ENCODE measurements around the gene IRF7.
A peak's percentile ranks its signal among the peaks of the same experiment; 100 is the strongest.
"Not testable (repeated sequence)": the region's sequence is repeated elsewhere in the genome, so short reads cannot be mapped to it uniquely, and the experiment has no call there.

Gene IRF7

DNA sequence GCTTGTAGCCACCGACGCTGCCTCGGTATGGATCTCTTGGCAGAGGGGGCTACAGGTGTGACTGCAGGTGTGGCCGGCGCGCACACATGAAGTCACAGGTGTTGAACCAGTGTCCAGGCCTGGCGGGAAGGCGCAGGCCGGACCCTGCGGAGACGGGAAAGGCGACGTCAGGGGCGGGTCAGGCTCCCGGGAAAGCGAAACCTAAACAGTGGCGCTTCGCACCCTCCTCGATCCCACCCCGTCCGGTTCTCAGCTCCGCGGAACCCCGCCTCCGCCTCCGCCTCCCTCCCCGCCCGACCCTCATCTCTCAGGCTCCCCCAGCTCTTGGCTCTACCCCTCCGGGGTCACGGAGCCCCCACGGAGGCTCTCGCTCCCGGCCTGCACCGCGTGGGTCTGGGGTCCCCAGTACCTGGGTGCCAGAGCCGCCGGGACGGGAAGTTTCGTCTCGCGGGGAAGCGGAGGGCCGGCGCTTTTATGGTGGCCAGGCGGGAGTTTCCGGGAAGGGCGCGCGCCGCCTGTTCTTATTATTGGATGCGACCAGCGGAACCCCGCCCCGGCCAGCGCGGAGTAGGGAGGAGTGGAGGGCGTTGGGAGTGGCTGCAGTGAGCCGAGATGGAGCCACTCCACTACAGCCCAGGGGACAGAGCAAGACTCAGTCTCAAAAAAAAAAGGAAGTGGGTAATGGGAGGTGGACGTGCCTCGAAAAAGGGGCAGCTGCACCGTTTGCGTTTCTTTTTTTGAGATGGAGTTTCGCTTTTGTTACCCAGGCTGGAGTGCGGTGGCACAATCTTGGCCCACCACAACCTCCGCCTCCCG lies at the start of gene IRF7:
TSS of gene IRF7 (minus strand) at position 447 of the 816 bp plus-strand sequence. CDS start 586 bp downstream, outside the sequence.
- DNase-seq = peak; percentile 79 to 81

DNA sequence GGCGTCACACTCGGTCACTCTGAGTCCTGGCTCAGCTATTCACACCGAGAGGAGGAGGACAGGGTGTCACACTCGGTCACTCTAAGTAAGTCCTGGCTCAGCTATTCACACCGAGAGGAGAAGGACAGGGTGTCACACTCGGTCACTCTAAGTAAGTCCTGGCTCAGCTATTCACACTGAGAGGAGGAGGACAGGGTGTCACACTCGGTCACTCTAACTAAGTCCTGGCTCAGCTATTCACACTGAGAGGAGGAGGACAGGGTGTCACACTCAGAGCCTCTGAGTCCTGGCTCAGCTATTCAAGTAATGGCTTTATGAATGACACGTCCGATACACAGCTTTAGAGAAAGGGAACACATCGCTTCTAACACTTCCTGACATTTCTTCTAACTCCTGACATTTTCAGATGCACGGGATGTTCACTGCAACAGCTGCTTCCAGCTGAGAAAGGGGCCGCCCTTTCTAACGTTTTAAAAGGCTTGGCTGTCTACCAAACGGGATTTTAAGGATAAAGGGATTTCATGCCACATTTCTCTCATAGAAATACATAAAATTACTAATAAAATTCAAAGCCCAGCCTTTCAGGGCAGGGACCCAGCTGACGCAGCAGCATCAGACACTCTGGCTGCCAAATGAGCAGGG lies 49.4 kb upstream of the IRF7 start:
- no peak for DNase-seq

DNA sequence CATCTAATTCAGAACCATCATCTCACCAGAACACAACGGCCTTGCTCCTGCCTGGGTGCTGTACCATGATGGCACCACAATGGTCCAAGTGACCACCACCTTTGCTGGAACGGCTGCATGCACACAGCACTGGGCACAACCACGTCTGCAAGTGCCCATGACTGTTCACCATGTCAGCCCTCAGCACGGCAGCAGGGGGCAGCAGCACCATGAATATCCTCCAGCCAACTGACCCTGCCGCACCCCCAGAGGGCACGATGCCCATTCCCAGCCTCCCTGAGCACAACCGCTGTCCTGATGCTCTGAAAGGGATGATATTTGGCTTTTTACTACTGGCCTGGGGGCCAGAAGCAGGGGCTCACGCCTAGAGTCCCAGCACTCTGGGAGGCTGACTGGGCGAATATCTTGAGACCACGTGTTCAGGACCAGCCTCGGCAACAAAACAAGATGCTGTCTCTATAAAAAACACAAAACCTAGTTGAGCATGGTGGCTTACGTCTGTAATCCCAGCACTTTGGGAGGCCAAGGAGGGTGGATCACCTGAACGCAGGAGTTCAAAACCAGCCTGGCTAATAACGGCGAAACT lies 47.0 kb upstream of the IRF7 start:
- DNase-seq = peak; percentile 13 to 36

DNA sequence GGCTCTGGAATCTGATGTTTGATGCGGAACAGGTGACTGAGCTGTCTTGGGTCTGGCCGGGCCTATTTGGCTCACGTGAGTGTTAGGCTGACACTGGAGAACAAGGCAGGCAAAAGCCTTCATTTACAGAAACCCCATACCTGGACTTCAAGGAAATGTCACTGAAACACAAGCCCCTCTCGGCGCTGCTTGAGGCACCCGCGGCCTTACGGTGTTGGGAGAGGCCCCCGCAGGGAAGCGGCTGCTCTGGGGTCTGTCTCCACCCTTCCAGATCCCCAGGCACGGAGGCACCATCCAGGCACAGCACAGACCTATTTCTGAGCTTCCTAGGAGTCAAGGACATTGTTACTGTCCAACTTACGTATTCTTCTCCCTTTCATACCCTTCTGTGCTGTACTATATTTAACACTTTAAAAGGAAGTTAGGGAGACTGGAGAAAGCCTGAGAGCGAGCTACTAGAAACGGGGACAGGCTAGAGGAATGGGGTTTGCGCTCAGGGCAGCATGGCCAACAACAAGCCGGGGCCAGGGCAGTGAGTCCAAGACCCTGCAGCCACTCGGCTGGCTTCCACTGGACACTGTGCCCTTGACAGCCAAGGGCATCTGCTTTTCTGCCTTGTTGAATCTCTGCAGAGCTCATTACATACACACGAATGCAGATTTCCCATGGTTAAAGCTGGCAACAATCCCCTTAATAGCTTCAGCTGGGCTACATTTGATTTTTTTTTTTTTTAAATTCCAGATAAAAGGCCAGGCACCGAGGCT lies 45.1 kb upstream of the IRF7 start:
- DNase-seq = no peak

DNA sequence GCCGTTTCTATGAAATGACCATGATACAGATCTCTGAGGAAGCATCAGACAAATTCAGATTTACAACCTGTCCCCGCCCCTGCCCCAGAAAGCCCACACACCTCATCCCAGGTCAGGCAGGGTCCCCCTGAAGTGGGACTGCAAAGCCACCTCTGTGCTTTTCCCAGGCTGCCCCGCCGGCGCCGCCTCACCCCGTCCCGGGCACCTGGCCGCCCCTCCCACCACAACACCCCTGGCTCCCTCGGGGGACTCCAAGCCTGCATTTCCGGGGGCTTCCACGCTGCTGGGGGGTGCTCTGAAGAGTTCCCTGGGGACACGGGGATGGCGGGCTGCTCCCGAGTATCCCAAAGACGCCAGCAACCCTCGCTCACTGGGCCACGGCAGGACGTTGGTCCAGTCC lies 44.5 kb upstream of the IRF7 start:
- no peak for DNase-seq

DNA sequence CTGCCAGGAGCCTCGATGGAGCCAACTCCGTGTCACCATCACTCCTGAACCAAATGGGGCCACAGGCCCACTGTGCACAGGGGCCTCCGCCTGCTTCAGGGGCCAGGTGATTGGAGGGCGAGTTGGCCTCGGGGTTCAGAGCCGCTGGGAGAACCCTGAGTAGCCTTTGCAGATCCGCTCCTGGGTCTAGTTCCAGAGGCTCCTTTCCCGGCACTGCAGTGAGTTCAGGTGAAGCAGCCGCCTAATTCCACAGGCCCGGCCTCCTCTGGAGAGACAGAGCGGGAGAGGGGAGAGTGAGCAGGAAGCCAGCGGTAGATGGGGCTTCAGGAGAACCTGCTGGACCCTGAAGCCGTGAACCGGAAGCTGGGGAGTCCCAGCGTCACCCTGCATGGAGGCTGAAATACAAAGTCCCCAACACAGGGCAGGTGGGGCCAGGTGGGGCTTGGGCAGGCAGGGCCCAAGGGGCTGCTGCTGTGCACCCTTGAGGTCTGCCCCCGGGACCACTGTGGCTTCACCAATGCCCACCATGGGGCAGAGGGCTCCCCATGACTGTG lies 43.9 kb upstream of the IRF7 start:
- no peak for DNase-seq

DNA sequence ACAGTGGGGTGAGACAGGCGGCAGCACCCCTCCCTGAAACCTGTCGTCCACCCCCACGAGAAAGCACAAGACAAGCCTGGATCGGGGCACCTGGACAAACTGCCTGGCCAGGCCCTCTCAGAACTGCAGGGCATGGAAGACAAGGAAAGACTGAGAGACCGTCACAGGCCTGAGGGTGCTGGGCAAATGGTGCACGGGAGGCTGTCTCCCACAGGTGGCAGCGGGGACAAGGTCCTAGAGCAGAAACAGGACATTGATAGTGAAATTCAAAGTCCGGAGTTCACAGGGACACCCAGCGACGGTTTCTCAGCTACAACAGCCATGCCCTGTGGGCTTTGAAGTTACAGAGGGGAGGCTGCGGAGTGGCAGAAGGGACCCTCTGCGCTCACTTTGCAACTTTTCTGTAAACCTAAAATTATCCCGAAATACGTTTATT lies 42.0 kb upstream of the IRF7 start:
- DNase-seq = no peak

DNA sequence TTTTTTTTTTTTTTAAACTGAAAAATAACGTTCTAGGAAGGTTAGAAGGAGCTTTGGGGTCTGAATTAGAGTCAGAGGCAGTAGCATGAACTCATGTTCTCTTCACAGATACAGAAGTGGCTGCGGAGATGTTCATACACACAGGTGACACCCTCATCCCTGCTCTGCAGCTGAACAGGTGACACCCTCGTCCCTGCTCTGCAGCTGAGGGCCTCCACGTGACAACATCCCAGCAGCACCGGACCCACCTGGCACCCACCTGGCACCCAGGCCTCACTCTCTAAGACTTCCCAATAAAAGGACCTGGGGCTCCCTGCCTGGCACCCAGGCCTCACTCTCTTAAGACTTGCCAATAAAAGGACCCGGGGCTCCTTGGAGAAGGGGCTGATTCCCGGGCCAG lies 41.1 kb upstream of the IRF7 start:
- DNase-seq = no peak

DNA sequence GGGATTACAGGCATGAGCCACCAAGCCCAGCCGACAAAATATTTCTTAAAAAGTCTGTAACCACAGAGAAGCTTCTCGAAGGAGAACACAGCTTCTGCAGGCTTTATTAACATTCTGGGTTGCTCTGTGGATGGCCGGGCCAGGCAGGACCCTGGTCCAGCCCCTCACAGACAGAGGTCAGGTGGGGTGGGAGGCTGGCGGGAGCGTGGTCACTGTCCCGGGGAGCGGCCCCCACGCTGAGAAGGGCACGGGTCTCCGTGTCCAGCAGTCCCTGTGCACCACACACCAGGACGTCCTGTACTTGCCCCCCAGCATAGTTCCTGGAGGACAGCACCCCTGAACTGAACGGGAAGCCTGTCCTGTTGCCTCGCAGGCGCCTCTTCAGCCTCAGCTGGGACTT lies 40.7 kb upstream of the IRF7 start:
- DNase-seq = no peak

DNA sequence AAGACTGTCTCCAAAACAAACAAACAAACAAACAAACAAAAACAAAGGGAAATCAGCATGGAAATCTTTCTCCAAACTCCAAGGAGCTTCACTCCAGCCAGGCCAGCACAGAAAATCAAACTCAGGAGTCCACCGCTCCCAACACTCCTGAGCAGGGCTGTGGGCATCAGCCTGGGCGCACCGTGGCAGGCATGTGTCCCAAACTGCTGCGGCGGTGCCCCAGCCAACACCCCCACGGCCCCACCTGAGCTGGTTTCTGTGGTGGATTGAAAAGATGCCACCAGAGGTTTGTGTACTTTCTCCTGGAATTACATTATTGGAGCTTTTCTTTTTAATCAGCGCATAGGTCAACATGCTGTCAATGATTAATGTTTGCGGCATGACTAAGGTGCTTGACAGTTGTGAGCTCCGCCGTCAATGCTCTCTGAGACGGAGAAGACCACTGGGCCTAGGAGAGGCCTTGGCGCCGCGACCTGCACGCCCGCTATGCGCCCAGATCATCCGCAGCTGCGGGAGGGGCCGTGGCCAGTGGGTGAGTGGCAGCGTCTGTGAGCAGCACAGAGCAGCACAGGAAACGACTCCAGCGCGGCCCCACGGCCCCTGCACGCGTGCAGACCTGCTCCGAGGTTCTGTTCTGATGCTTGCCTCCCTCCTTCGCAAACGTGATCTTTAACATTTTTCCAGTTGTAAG lies 39.4 kb upstream of the IRF7 start:
- no peak for DNase-seq

DNA sequence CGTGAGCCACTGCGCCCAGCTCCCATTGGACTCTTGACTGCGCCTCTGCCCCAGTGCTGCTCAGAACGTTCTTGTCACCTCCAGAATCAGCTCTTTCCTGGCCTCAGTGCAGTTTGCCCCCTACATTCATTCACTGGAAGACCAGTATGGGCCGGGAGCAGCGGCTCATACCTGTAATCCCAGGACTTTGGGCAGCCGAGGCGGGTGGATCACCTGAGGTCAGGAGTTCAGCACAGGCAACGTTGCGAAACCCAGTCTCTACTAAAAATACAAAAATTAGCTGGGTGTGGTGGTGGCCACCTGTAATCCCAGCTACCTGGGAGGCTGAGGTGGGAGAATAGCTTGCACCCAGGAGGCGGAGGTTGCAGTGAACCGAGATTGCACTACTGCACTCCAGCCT lies 38.7 kb upstream of the IRF7 start:
- not testable (repeated sequence) for DNase-seq

DNA sequence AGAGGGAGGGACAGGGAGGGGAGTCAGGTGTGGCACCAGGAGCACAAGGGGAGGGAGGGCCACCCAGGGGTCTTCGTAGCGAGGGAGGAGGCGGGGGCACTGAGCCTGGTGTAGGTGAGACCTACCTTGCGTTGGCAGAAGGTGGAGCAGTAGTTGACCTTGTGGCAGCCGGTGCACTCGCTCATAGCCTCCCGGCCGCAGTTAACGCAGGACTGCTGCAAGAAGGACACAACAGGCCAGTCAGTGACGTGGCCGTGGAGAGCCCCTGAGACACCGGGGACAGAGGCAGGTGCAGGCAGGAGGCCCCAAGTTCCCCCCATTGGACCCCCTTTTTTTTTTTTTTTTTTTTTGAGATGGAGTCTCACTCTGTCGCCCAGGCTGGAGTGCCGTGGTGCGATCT lies 38.1 kb upstream of the IRF7 start:
- DNase-seq = no peak

DNA sequence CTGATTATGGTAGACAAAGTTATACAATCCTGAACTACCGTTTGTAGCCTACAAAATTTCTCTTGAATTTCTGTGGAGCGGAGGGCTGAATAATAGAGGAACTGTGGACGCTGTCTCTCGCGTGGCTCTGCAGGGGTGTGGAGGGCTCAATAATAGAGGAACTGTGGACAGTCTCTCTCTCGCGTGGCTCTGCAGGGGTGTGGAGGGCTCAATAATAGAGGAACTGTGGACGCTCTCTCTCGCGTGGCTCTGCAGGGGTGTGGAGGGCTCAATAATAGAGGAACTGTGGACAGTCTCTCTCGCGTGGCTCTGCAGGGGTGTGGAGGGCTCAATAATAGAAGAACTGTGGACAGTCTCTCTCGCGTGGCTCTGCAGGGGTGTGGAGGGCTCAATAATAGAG lies 37.4 kb upstream of the IRF7 start:
- DNase-seq = not testable (repeated sequence)

DNA sequence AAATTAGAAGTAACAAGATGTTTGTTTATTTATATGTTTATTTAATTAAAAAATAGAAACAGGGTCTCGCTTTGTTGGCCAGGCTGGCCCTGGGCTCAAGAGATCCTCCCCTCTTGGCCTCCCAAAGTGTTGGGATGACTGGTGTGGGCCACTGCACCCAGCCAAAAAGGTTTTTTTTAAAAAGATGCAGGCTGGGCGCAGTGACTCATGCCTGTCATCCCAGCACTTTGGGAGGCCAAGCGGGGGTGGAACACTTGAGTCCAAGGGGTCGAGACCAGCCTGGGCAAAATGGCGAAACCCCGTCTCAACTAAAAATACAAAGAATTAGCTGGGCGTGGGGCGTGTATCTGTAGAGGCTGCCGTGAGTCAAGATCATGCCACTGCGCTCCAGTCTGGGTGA lies 34.7 kb upstream of the IRF7 start:
- no peak for DNase-seq

DNA sequence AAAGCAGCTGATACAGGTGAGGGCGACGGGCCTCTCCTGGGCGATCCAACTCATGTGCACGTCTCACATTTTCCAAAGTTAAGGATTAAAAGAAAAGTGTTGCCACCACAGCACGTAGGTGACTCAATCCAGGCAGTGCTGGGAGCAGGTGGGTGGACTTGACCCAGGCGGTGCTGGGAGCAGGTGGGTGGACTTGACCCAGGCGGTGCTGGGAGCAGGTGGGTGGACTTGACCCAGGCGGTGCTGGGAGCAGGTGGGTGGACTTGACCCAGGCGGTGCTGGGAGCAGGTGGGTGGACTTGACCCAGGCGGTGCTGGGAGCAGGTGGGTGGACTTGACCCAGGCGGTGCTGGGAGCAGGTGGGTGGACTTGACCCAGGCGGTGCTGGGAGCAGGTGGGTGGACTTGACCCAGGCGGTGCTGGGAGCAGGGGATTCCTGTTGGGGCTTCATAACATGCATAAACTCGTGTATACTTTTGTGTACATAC lies 32.0 kb upstream of the IRF7 start:
- DNase-seq = not testable (repeated sequence)

DNA sequence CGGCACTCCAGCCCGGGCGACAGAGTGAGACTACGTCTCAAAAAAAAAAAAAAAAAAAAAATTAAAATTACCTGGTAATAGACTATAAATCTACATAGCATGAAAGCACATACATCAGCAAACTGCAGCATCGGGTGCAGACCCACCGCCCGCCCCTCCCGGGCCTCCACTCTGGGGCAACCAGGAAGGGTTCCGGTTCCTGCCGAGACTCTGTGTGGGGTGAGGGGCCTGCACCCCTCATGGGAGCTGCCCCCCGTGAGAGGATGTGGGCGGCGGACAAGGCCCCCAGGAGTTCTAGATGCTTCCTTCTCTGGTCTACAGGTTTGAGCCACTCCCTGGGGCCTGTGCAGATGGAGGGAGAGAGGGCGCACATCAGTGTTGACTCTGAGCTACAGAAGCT lies 30.5 kb upstream of the IRF7 start:
- DNase-seq = no peak

DNA sequence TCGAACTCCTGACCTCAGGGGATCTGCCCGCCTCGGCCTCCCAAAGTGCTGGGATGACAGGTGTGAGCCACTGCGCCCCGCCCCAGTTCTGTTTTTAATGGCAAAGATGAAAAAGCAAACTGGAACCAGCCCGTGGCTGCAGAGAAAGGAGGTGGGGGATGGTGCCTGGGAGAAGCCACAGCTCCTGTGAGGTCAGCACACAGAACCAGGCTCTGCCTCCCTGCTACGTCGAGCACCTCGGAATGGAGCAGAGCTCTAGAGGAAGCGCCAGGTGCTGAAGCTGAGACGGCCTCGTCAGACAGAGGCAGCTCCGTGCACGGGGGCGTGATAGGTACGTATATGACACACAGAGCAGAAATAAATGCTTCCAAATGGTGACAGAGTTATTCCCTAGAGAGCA lies 29.8 kb upstream of the IRF7 start:
- no peak for DNase-seq

DNA sequence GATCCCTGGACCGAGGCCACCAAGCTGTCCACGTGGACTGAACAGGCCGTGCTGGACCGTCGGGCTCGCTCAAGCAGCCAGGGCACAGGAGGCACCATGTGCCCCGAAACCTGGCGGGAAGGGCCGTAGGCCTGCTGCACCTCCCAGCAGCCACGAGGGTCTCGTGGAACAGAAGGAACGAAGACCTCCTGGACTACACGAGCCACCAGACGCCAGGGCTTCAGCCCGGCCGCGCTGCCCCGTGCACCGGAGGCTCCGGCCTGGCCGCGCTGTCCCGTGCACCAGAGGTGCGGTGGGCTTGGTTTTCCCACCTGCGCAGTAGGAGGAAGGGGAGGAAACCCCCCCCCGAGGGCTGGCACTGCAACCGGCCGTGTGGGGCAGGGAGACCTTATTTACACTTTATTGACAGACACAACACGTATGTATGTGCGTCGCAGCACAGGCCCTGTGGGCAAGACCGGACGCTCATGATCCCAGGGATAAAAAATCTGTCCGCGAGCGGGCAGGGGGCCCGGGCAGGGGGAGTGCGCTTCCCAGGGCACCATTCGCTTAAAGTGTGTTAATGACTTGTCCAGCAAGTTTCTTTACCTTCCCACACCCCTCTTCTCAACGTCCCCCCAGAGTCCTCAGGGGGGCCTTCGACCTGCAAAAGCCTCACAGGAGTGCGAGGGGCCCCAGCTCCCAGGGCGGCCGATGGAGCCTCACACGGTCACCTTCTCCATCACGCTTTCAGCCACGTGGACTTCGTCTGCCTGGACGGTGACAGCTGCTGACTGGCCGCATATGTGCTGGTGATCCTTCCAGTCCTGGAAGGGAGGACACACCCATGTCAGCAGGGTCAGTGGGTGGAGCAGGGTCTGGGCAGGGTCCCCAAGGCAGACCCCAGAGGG lies 28.3 kb upstream of the IRF7 start:
- no peak for DNase-seq

DNA sequence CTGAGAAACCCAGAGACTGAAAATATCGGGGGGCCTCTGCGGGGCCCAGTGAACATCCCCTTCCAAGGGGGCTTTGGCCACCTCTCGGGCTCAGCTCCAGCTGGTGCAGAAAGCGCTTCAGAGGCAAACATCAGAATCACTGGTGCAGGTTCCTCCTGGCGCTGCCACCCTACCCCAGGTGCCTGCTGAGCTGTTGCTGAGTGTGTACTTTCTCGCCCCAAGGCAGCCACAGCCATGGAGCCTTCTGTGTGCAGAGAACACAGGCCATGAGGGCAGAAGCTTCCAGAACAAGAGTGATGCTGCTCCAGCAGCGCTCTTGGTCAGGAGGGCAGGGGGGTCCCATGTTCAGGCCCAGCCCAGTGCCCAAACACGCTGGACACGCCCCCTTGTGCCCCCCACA lies 27.6 kb upstream of the IRF7 start:
- no peak for DNase-seq

DNA sequence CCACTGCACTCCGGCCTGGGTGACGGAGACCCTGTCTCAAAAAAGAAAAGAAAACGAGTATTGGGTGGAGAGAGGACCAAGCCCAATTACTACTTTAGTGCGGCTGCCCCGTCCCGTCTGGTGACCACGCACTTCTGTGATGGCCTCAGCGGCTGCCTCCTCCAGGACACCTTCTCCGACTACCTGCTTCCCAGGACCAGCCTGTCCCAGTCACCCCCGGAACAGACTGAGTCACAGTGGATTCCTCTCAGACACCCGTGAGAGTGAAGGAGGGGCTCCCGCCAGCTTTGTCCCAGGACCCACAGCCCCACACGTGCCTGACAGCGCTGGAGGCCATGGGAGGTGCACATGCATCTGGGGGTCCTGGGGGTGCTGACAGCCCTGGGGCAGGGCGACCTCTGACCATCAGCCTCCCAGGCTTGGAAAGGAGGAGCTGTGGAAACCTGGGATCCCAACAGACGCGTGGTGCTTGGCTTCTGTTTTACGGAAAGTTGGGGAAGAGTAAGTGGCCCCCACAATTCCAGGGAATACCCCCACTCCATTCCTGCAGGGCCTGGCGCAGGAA lies 26.1 kb upstream of the IRF7 start:
- DNase-seq = no peak

All from stimulated activated CD4-positive, alpha-beta T cell treated with anti-CD3 and anti-CD28 coated beads, Interleukin-4, amount 100 ng/mL, for 4 hours (primary cell).